ENCODE results near the gene PCBP3.

DNA sequence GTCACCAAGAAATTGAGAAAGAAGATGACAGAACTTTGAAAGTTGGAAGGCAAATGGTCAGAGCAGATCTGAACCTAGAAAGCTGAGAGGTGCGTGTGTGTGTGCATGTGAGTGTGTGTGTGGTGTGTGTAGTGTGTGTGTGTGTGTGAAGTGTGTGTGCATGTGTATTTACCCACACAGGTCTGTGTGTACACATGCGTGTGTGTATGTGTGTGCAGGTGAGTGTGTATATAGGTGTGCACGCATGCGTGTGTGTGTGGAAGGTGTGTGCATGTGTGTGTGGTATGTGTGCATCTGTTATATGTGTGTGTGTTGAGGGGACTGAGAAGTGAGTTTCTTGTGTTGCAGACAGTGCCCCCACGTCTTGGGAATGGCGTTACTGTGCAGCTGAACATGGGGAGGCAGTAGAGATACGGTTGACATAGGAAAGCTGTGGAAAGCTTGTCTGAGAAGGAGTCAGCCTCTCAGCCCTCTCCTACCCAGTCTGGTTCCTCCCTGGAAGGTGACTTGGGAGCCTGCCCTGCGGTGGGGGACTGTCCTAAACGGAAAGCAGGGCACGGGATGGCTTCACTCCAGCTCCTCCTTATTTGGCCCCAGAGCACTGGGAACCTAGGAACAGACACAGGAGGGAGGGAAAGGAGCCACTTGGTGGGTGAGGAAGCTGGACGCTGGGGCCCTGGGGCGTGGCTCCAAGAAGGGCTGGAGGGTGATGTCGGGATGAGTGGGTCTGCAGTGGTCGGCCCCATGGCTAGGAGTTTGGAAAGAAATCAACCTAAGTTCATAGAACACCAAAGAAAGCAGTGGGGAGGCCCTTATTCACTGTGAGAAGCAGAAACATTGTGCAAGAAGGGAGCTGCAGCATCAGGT, 97.2 kb downstream of the PCBP3 start:
- TF ChIP-seq, protein P1, sequence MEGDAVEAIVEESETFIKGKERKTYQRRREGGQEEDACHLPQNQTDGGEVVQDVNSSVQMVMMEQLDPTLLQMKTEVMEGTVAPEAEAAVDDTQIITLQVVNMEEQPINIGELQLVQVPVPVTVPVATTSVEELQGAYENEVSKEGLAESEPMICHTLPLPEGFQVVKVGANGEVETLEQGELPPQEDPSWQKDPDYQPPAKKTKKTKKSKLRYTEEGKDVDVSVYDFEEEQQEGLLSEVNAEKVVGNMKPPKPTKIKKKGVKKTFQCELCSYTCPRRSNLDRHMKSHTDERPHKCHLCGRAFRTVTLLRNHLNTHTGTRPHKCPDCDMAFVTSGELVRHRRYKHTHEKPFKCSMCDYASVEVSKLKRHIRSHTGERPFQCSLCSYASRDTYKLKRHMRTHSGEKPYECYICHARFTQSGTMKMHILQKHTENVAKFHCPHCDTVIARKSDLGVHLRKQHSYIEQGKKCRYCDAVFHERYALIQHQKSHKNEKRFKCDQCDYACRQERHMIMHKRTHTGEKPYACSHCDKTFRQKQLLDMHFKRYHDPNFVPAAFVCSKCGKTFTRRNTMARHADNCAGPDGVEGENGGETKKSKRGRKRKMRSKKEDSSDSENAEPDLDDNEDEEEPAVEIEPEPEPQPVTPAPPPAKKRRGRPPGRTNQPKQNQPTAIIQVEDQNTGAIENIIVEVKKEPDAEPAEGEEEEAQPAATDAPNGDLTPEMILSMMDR (IDR thresholded peaks at IDR 0.05; ENCODE audit: low read depth, low read length): no peak
- TF ChIP-seq POLR2A (IDR thresholded peaks at IDR 0.05; ENCODE audit: extremely low read depth, insufficient read length) (no peak), MYC (IDR thresholded peaks at IDR 0.05; ENCODE audit: low read depth, low read length) (no peak)
- TF ChIP-seq, protein P2, sequence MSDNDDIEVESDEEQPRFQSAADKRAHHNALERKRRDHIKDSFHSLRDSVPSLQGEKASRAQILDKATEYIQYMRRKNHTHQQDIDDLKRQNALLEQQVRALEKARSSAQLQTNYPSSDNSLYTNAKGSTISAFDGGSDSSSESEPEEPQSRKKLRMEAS (IDR thresholded peaks at IDR 0.05; ENCODE audit: low read depth, low read length): no peak
